Neural progenitor cell (in vitro differentiated cells): ENCODE results near the gene CD160.
"Not testable (repeated sequence)": the region's sequence is repeated elsewhere in the genome, so short reads cannot be mapped to it uniquely, and the experiment has no call there.

Experiments used
- EZH2 ChIP-seq: fragments of 200-600 bp; sonication (generic); IDR thresholded peaks from 2 replicates; pipeline ENCODE4 v1.6.1; 2017; ENCODE audit warnings: antibody characterized with exemption, mild to moderate bottlenecking, moderate library complexity
- TF ChIP-seq, protein P1 (sequence below): fragments of 200-600 bp; sonication (generic); IDR thresholded peaks from 2 replicates; pipeline ENCODE4 v1.5.1; 2017; ENCODE audit warnings: antibody characterized with exemption, mild to moderate bottlenecking

DNA sequence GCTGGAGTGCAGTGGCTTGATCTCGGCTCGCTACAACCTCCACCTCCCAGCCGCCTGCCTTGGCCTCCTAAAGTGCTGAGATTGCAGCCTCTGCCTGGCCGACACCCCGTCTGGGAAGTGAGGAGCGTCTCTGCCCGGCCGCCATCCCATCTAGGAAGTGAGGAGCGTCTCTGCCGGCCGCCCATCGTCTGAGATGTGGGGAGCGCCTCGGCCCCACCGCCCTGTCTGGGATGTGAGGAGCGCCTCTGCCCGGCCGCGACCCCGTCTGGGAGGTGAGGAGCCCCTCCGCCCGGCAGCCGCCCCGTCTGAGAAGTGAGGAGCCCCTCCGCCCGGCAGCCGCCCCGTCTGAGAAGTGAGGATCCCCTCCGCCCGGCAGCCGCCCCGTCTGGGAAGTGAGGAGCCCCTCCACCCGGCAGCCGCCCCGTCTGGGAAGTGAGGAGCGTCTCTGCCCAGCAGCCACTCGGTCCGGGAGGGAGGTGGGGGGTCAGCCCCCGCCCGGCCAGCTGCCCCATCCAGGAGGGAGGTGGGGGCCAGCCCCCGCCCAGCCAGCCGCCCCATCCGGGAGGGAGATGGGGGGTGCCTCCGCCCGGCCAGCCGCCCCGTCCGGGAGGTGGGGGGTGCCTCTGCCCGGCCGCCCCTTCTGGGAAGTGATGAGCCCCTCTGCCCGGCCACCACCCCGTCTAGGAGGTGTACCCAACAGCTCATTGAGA, 45.1 kb downstream of the CD160 start:
- TF ChIP-seq EZH2, result not testable (repeated sequence)
- TF ChIP-seq, protein P1, sequence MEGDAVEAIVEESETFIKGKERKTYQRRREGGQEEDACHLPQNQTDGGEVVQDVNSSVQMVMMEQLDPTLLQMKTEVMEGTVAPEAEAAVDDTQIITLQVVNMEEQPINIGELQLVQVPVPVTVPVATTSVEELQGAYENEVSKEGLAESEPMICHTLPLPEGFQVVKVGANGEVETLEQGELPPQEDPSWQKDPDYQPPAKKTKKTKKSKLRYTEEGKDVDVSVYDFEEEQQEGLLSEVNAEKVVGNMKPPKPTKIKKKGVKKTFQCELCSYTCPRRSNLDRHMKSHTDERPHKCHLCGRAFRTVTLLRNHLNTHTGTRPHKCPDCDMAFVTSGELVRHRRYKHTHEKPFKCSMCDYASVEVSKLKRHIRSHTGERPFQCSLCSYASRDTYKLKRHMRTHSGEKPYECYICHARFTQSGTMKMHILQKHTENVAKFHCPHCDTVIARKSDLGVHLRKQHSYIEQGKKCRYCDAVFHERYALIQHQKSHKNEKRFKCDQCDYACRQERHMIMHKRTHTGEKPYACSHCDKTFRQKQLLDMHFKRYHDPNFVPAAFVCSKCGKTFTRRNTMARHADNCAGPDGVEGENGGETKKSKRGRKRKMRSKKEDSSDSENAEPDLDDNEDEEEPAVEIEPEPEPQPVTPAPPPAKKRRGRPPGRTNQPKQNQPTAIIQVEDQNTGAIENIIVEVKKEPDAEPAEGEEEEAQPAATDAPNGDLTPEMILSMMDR, result not testable (repeated sequence)
